K562 (cell line): ENCODE data around the gene FSTL4. TPM values are rescaled to one million over a fixed set of nuclear protein-coding genes. Genes with fewer than 3 reads are reported as not detected.

Experiments used
- ATAC-seq: fragments of 200-7000 bp; cut with Tn5 transposase; 3 replicates; pipeline ENCODE4 v1.9.1; 2020; ENCODE audit warnings: moderate library complexity
- BruUV-seq: library from RNA; stranded (reverse); fragments of 400-500 nt; replicated peaks from 2 replicates; lab custom pipeline; 2021; lab: Mats Ljungman, UMichigan
- CTCF ChIA-PET: fragments of 300-600 bp; formaldehyde crosslinking; extraction: SDS; loops from one replicate; lab custom pipeline; 2021; ENCODE audit warnings: low intra/inter-chr PET ratio; lab: Yijun Ruan, JAX
- POLR2A ChIA-PET: fragments of 300-600, 350-650 bp; sonication (Branson Sonifier 250); formaldehyde crosslinking; extraction: SDS; loops from one replicate; lab custom pipeline; 2021; ENCODE audit warnings: antibody characterized with exemption, inconsistent platforms; lab: Yijun Ruan, JAX
- DNase-seq, 4 experiments: peaks; one replicate each; pipeline versions ENCODE4 v3.0.0 to v3.0.0-alpha.2; 2011 to 2018; ENCODE audit warnings: low spot score in 3 of 4, mixed read lengths in 3 of 4; ENCODE audit errors: extremely low read depth in 1 of 4
- FAIRE-seq: peaks from 2 replicates; lab custom pipeline; 2011; peaks lifted over from hg19 to GRCh38; lab: Jason Lieb, UNC
- H2AFZ ChIP-seq: 2 replicates; pipeline ENCODE4 v1.6.0; 2011; ENCODE audit warnings: low read depth, low read length, control low read depth, inconsistent platforms
- H3K27ac ChIP-seq: fragments of 200-600 bp; 3 replicates; pipeline ENCODE4 v1.8.0; 2011; ENCODE audit warnings: low read depth, mild to moderate bottlenecking, control low read depth, inconsistent platforms, low read length, moderate library complexity, mixed read lengths; ENCODE audit errors: extremely low read depth
- H3K27me3 ChIP-seq, 2 experiments: fragments of 300-600 bp in 1 of 2; 2 replicates in 1 of 2; 3 replicates in 1 of 2; pipeline versions ENCODE4 v1.6.0 to v1.8.0; 2011; ENCODE audit warnings: inconsistent platforms in 2 of 2, low read length in 2 of 2, mild to moderate bottlenecking in 1 of 2, mixed read lengths in 1 of 2, moderate library complexity in 1 of 2; ENCODE audit not compliant: control insufficient read depth in 2 of 2, insufficient read depth in 2 of 2
- H3K36me3 ChIP-seq: fragments of 300-600 bp; 3 replicates; pipeline ENCODE4 v1.8.0; 2011; ENCODE audit warnings: mild to moderate bottlenecking, low read length, inconsistent platforms; ENCODE audit not compliant: control insufficient read depth, insufficient read depth
- H3K4me1 ChIP-seq, 2 experiments: fragments of 200-600 bp in 1 of 2; replicated peaks in 1 of 2; 2 replicates in 1 of 2; 3 replicates in 1 of 2; pipeline versions ENCODE4 v1.5.1 to v1.8.0; 2011; ENCODE audit warnings: inconsistent platforms in 2 of 2, low read length in 2 of 2, mild to moderate bottlenecking in 1 of 2, mixed read lengths in 1 of 2, moderate library complexity in 1 of 2; ENCODE audit not compliant: control insufficient read depth in 2 of 2, insufficient read depth in 2 of 2
- H3K4me2 ChIP-seq: 2 replicates; pipeline ENCODE4 v1.6.1; 2011; ENCODE audit warnings: low read length, control low read depth, inconsistent platforms, mixed read lengths; ENCODE audit not compliant: insufficient read depth
- H3K4me3 ChIP-seq: fragments of 200-600 bp; sonication (generic), shearing (Covaris generic); 2 replicates; pipeline ENCODE4 v1.5.1; 2016; ENCODE audit warnings: control low read depth, inconsistent platforms
- H3K79me2 ChIP-seq: fragments of 200-600 bp; 3 replicates; pipeline ENCODE4 v1.8.0; 2011; ENCODE audit warnings: low read length, inconsistent platforms; ENCODE audit not compliant: control insufficient read depth, insufficient read depth
- H3K9ac ChIP-seq, 2 experiments: 2 replicates each; pipeline versions ENCODE4 v1.6.0 to v1.6.1; 2011; ENCODE audit warnings: low read depth in 2 of 2, low read length in 2 of 2, control low read depth in 1 of 2, inconsistent platforms in 1 of 2, mild to moderate bottlenecking in 1 of 2, mixed read lengths in 1 of 2; ENCODE audit not compliant: insufficient read depth in 1 of 2
- H3K9me1 ChIP-seq: one replicate; pipeline ENCODE4 v1.6.0; 2011; ENCODE audit warnings: inconsistent platforms, mild to moderate bottlenecking, low read length, moderate library complexity; ENCODE audit not compliant: control insufficient read depth, insufficient read depth
- H3K9me3 ChIP-seq: replicated peaks from 2 replicates; pipeline ENCODE4 v1.5.1; 2011; ENCODE audit warnings: low read depth, low read length, inconsistent platforms; ENCODE audit not compliant: control insufficient read depth, insufficient read depth
- H4K20me1 ChIP-seq: replicated peaks from 2 replicates; pipeline ENCODE4 v1.6.1; 2011; ENCODE audit warnings: low read length, inconsistent platforms, mixed read lengths; ENCODE audit not compliant: control insufficient read depth, insufficient read depth
- ARHGAP35 ChIP-seq: fragments of 450-650 bp; IDR thresholded peaks from 2 replicates; pipeline ENCODE4 v1.6.1; 2018; ENCODE audit not compliant: partially characterized antibody
- BMI1 ChIP-seq: fragments of 150-350 bp; IDR thresholded peaks from 2 replicates; pipeline ENCODE4 v1.6.1; 2014; ENCODE audit warnings: low read length
- CGGBP1 ChIP-seq: fragments of 250-450 bp; sonication (Bioruptor Pico); IDR thresholded peaks from 2 replicates; pipeline ENCODE4 v1.9.0; 2021; ENCODE audit warnings: mild to moderate bottlenecking
- FOXP4 ChIP-seq: sonication (generic); formaldehyde crosslinking; IDR thresholded peaks from 2 replicates; pipeline ENCODE4 v1.8.0; 2022; ENCODE audit warnings: mild to moderate bottlenecking, missing genetic modification reagents, borderline replicate concordance
- KLF6 ChIP-seq: fragments of 250-450 bp; sonication (Bioruptor Pico); IDR thresholded peaks from 2 replicates; pipeline ENCODE4 v1.4.0; 2020; ENCODE audit warnings: mild to moderate bottlenecking, moderate library complexity, borderline replicate concordance
- MLLT1 ChIP-seq, 2 experiments: fragments of 450-650 bp; IDR thresholded peaks; 2 replicates each; pipeline ENCODE4 v1.6.1; 2016
- MLX ChIP-seq, 2 experiments: fragments of 450-650 bp in 1 of 2; sonication (generic) in 1 of 2; formaldehyde crosslinking; conservative IDR thresholded peaks; 2 replicates each; pipeline versions ENCODE4 v1.4.0 to v1.8.1; 2020 to 2022; ENCODE audit warnings: mild to moderate bottlenecking in 1 of 2, missing genetic modification reagents in 1 of 2
- RBM25 ChIP-seq: fragments of 200-400 bp; formaldehyde crosslinking; IDR thresholded peaks from 2 replicates; pipeline ENCODE4 v1.6.1; 2018; ENCODE audit warnings: low read length, low read depth, moderate library complexity; ENCODE audit not compliant: severe bottlenecking
- SMARCA5 ChIP-seq: fragments of 450-650 bp; IDR thresholded peaks from 2 replicates; pipeline ENCODE4 v1.6.1; 2016
- SMARCB1 ChIP-seq: IDR thresholded peaks from 2 replicates; pipeline ENCODE4 v1.6.1; 2011; ENCODE audit warnings: improper control_type of control experiment, low read depth; ENCODE audit not compliant: insufficient read length
- SRSF1 ChIP-seq: fragments of 200-400 bp; formaldehyde crosslinking; IDR thresholded peaks from 2 replicates; pipeline ENCODE4 v1.6.1; 2017; ENCODE audit warnings: mild to moderate bottlenecking, low read depth, low read length, moderate library complexity
- THRA ChIP-seq: fragments of 450-650 bp; IDR thresholded peaks from 2 replicates; pipeline ENCODE4 v1.6.1; 2017; ENCODE audit warnings: mild to moderate bottlenecking, moderate library complexity
- XRCC4 ChIP-seq: IDR thresholded peaks from one replicate; pipeline ENCODE4 v1.6.1; 2011; ENCODE audit not compliant: insufficient read depth, insufficient read length; ENCODE audit errors: extremely low read depth
- ZKSCAN3 ChIP-seq: fragments of 250-450 bp; sonication (Bioruptor Pico); IDR thresholded peaks from 2 replicates; pipeline ENCODE4 v1.4.0; 2020
- ZNF511 ChIP-seq: sonication (generic); formaldehyde crosslinking; IDR thresholded peaks from 2 replicates; pipeline ENCODE4 v1.8.0; 2022; ENCODE audit warnings: mild to moderate bottlenecking, missing genetic modification reagents
- ZNF584 ChIP-seq: fragments of 200-800 bp; sonication (Bioruptor generic); IDR thresholded peaks from 2 replicates; pipeline ENCODE4 v1.6.1; 2016; ENCODE audit warnings: low read depth, mild to moderate bottlenecking, missing genetic modification characterization, missing compliant biosample characterization
- ZNF780A ChIP-seq: fragments of 250-450 bp; sonication (Bioruptor Pico); IDR thresholded peaks from 2 replicates; pipeline ENCODE4 v1.5.0; 2021; ENCODE audit warnings: mild to moderate bottlenecking
- WGBS: fragments of 100-300 bp; shearing (Covaris generic); methylation state at CpG from one replicate; pipeline ENCODE4 v1.1.6; 2016; ENCODE audit warnings: low coverage, mixed read lengths; ENCODE audit not compliant: insufficient coverage; ENCODE audit errors: missing lambda C conversion rate; 5-methylcytosine and 5-hydroxymethylcytosine counted together
- in situ Hi-C: fragments of 300-500 bp; cut with MboI; formaldehyde crosslinking; loops from 4 replicates; pipeline ENCODE4 v1.15.0; 2018; ENCODE audit warnings: inconsistent platforms, mixed read lengths
- intact Hi-C: fragments of 100-400 bp; cut with micrococcal nuclease; formaldehyde crosslinking; loops from 2 replicates; pipeline ENCODE4 v1.14.2; 2022
- polyA plus RNA-seq, 8 experiments: library from polyadenylated mRNA; depleted of rRNA in 4 of 8; stranded (reverse) in 5 of 8; unstranded in 3 of 8; fragments of >200 nt; fragmentation: Nextera tagmentation in 2 of 8; fragmentation: Illumina TruSeq in 1 of 8; extraction: Ambion mirVana in 2 of 8; extraction: Trizol in 1 of 8; gene quantifications; 2 replicates each; pipeline versions ENCODE4 v1.2.1 to v1.2.3, GENCODE V29; 2011 to 2014; ENCODE audit warnings: inconsistent platforms in 1 of 8, missing spikeins in 1 of 8
- total RNA-seq, 7 experiments: library from RNA; depleted of rRNA in 6 of 7; stranded (reverse); fragments of >200 nt in 6 of 7; fragmentation: Illumina TruSeq in 2 of 7; extraction: Trizol in 2 of 7; gene quantifications; 2 replicates each; pipeline versions ENCODE4 v1.2.1 to v1.2.3, GENCODE V29; 2011 to 2021; ENCODE audit warnings: low replicate concordance in 1 of 7

Gene FSTL4
- total and polyA plus RNA-seq, 9 of the 15 experiments (the other 6 are each of a cell fraction or from before 2014, with no cell fraction given): 0.08 to 0.18 (median 0.10) TPM; not detected in 5

- no peak for TF ChIP-seq SMARCB1
- TF ChIP-seq ARHGAP35: no peak
- TF ChIP-seq ZNF584 (CRISPR knock-in tag): no peak
- no peak for TF ChIP-seq MLX (CRISPR knock-in tag; conservative IDR thresholded peaks at IDR 0.05)
- TF ChIP-seq SRSF1: no peak
- TF ChIP-seq CGGBP1 (CRISPR knock-in tag): no peak
- no peak for TF ChIP-seq ZKSCAN3
- TF ChIP-seq ZNF780A (CRISPR knock-in tag): no peak
- TF ChIP-seq KLF6 (CRISPR knock-in tag): no peak
- TF ChIP-seq SMARCA5: no peak
- TF ChIP-seq BMI1: no peak
- TF ChIP-seq FOXP4 (CRISPR knock-in tag): no peak
- TF ChIP-seq RBM25: no peak
- no peak for TF ChIP-seq MLLT1 (IDR thresholded peaks at IDR 0.05)
- no peak for TF ChIP-seq XRCC4
- no peak for TF ChIP-seq THRA
- TF ChIP-seq ZNF511: no peak
- TF ChIP-seq, all 486 proteins: peak for 0
- CTCF ChIA-PET: no interaction called here
- no peak for ATAC-seq
Observed at GRCh38 chr5:133385346-133385745, 227.0 kb downstream of the FSTL4 start.

More at GRCh38 chr5:133385346-133385745, 227.0 kb downstream of the FSTL4 start:
- peaks cover 16 to 57% of the 10 kb centered on the region in 2 experiments for H3K27me3 ChIP-seq
- H3K4me1 ChIP-seq: no peaks in the 10 kb centered on the region
- no peak overlapping the region for H3K9ac ChIP-seq
- POLR2A ChIA-PET: no interaction called here
- no peaks in the 10 kb centered on the region for H4K20me1 ChIP-seq
- FAIRE-seq (no peak), DNase-seq (no peak)
- H3K79me2 ChIP-seq: no peaks in the 10 kb centered on the region
- intact Hi-C loops: no loop called here
- H3K27ac ChIP-seq: no peak overlapping the region
- no peaks in the 10 kb centered on the region for H3K36me3 ChIP-seq
- H3K9me3 ChIP-seq: no peaks in the 10 kb centered on the region
- no TSS peak for BruUV-seq
- H3K9me1 ChIP-seq: no peaks in the 10 kb centered on the region
- no peak overlapping the region for H2AFZ ChIP-seq
- WGBS: 0% methylated on average over 5 of the region's 5 CpGs
- no peak overlapping the region for H3K4me2 ChIP-seq
- H3K4me3 ChIP-seq: no peak overlapping the region
- in situ Hi-C loops: no loop called here
